Measurements from ENCODE around the gene C2orf76.

DNA sequence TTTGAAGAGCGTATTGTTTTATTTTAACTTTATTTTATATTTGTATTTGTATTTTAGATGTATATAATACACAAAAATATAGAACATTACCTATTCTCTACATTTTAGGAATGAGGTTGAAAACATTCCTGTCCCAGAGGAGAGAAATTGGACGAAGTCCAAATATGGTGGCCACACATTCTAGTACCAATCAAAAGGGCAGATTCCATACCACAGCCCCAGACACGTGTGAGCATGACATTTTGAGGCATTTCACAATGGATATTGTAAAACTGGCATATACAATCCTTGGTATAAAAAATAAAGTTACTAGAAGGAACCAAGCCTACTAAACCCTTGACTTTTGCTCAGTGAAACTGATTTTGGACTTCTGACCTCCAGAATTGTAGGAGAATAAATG is 50.6 kb downstream of the C2orf76 start:
- TF ChIP-seq, protein P1, sequence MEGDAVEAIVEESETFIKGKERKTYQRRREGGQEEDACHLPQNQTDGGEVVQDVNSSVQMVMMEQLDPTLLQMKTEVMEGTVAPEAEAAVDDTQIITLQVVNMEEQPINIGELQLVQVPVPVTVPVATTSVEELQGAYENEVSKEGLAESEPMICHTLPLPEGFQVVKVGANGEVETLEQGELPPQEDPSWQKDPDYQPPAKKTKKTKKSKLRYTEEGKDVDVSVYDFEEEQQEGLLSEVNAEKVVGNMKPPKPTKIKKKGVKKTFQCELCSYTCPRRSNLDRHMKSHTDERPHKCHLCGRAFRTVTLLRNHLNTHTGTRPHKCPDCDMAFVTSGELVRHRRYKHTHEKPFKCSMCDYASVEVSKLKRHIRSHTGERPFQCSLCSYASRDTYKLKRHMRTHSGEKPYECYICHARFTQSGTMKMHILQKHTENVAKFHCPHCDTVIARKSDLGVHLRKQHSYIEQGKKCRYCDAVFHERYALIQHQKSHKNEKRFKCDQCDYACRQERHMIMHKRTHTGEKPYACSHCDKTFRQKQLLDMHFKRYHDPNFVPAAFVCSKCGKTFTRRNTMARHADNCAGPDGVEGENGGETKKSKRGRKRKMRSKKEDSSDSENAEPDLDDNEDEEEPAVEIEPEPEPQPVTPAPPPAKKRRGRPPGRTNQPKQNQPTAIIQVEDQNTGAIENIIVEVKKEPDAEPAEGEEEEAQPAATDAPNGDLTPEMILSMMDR (IDR thresholded peaks at IDR 0.05) = no peak
- TF ChIP-seq POLR2AphosphoS5 (IDR thresholded peaks at IDR 0.05) = no peak
- no peak for TF ChIP-seq POLR2A (IDR thresholded peaks at IDR 0.05; ENCODE audit: low read depth)

Measured in esophagus muscularis mucosa (tissue), 3 donors.